HEK293 (cell line): ENCODE results near the gene SNX10.

Source experiments
- CTCF ChIA-PET: fragments of 350-600 bp; formaldehyde crosslinking; extraction: SDS; loops from one replicate; lab custom pipeline; 2021; ENCODE audit warnings: antibody characterized with exemption; lab: Yijun Ruan, JAX
- POLR2A ChIA-PET: fragments of 300-600 bp; formaldehyde crosslinking; extraction: SDS; loops from one replicate; lab custom pipeline; 2020; ENCODE audit warnings: antibody characterized with exemption, inconsistent platforms; lab: Yijun Ruan, JAX
- H3K27ac ChIP-seq: fragments of 200-500 bp; sonication (Bioruptor generic); 2 replicates; pipeline ENCODE4 v1.5.1; 2014; ENCODE audit warnings: low read depth, low read length, control low read depth, inconsistent platforms; ENCODE audit errors: extremely low read depth
- H3K36me3 ChIP-seq, 2 experiments: fragments of 200-500 bp in 1 of 2; sonication (Bioruptor generic) in 1 of 2; 1 replicate in 1 of 2; 2 replicates in 1 of 2; pipeline ENCODE4 v1.5.1; 2014 to 2017; ENCODE audit warnings: inconsistent platforms in 2 of 2, low read length in 2 of 2; ENCODE audit not compliant: control insufficient read depth in 2 of 2, insufficient read depth in 1 of 2
- H3K4me1 ChIP-seq: fragments of 200-500 bp; sonication (Bioruptor generic); 2 replicates; pipeline ENCODE4 v1.5.1; 2014; ENCODE audit warnings: mild to moderate bottlenecking, low read length, inconsistent platforms; ENCODE audit not compliant: control insufficient read depth, insufficient read depth
- H3K4me3 ChIP-seq: 2 replicates; pipeline ENCODE4 v1.5.1; 2011; ENCODE audit warnings: low read depth, mild to moderate bottlenecking, control low read depth, low read length, moderate library complexity
- H3K9me3 ChIP-seq: fragments of 200-500 bp; sonication (Bioruptor generic); 2 replicates; pipeline ENCODE4 v1.5.1; 2014; ENCODE audit warnings: low read depth, low read length, inconsistent platforms; ENCODE audit not compliant: control insufficient read depth, insufficient read depth
- MYNN ChIP-seq: fragments of 450-650 bp; formaldehyde crosslinking; IDR thresholded peaks from 2 replicates; pipeline ENCODE4 v1.5.1; 2016; ENCODE audit warnings: missing biosample characterization, missing genetic modification characterization, borderline replicate concordance
- SCRT2 ChIP-seq: fragments of 450-650 bp; formaldehyde crosslinking; IDR thresholded peaks from 2 replicates; pipeline ENCODE4 v1.5.1; 2016; ENCODE audit warnings: missing biosample characterization, missing genetic modification characterization
- SETDB1 ChIP-seq: IDR thresholded peaks from one replicate; pipeline ENCODE4 v1.6.1; 2017; ENCODE audit warnings: mild to moderate bottlenecking, low read length, moderate library complexity, mixed read lengths; ENCODE audit not compliant: insufficient read length
- WT1 ChIP-seq: fragments of 450-650 bp; formaldehyde crosslinking; IDR thresholded peaks from 2 replicates; pipeline ENCODE4 v1.5.1; 2016; ENCODE audit warnings: missing biosample characterization, missing genetic modification characterization
- ZBTB7A ChIP-seq: fragments of 450-650 bp; formaldehyde crosslinking; IDR thresholded peaks from 2 replicates; pipeline ENCODE4 v1.5.1; 2016; ENCODE audit warnings: low read depth, missing biosample characterization, missing genetic modification characterization
- ZNF114 ChIP-seq: fragments of 450-650 bp; formaldehyde crosslinking; IDR thresholded peaks from 2 replicates; pipeline ENCODE4 v1.5.0; 2017; ENCODE audit warnings: missing biosample characterization, missing genetic modification characterization
- ZNF433 ChIP-seq: fragments of 450-650 bp; formaldehyde crosslinking; IDR thresholded peaks from 2 replicates; pipeline ENCODE4 v1.5.1; 2016; ENCODE audit warnings: missing biosample characterization, missing genetic modification characterization, low read depth
- ZNF776 ChIP-seq: fragments of 450-650 bp; formaldehyde crosslinking; IDR thresholded peaks from 2 replicates; pipeline ENCODE4 v1.5.0; 2017; ENCODE audit warnings: missing biosample characterization, missing genetic modification characterization, borderline replicate concordance
- ZNF785 ChIP-seq: fragments of 450-650 bp; formaldehyde crosslinking; IDR thresholded peaks from 2 replicates; pipeline ENCODE4 v1.5.1; 2016; ENCODE audit warnings: missing biosample characterization, missing genetic modification characterization
- ZXDB ChIP-seq: fragments of 450-650 bp; formaldehyde crosslinking; IDR thresholded peaks from 2 replicates; pipeline ENCODE4 v1.5.1; 2016; ENCODE audit warnings: missing biosample characterization, missing genetic modification characterization
- TF ChIP-seq, protein P1 (sequence below): fragments of 450-650 bp; formaldehyde crosslinking; IDR thresholded peaks from 2 replicates; pipeline ENCODE4 v1.5.1; 2016; ENCODE audit warnings: missing biosample characterization, missing genetic modification characterization, low read depth
- TF ChIP-seq, protein P2 (sequence below): fragments of 450-650 bp; formaldehyde crosslinking; IDR thresholded peaks from 2 replicates; pipeline ENCODE4 v1.5.1; 2016; ENCODE audit warnings: missing biosample characterization, missing genetic modification characterization
- TF ChIP-seq, protein P3 (sequence below): fragments of 450-650 bp; formaldehyde crosslinking; IDR thresholded peaks from 2 replicates; pipeline ENCODE4 v1.5.1; 2016; ENCODE audit warnings: missing biosample characterization, missing genetic modification characterization
- TF ChIP-seq, protein P4 (sequence below): fragments of 450-650 bp; formaldehyde crosslinking; IDR thresholded peaks from 2 replicates; pipeline ENCODE4 v1.5.1; 2016; ENCODE audit warnings: missing biosample characterization, missing genetic modification characterization
- TF ChIP-seq, protein P5 (sequence below): fragments of 450-650 bp; formaldehyde crosslinking; IDR thresholded peaks from 2 replicates; pipeline ENCODE4 v1.5.1; 2016; ENCODE audit warnings: missing biosample characterization, missing genetic modification characterization
- TF ChIP-seq, protein P6 (sequence below): sonication (generic); formaldehyde crosslinking; IDR thresholded peaks from 2 replicates; pipeline ENCODE4 v1.8.1; 2022; ENCODE audit warnings: mild to moderate bottlenecking, moderate library complexity, missing genetic modification reagents
- TF ChIP-seq, protein P7 (sequence below): fragments of 450-650 bp; formaldehyde crosslinking; IDR thresholded peaks from 2 replicates; pipeline ENCODE4 v1.5.1; 2016; ENCODE audit warnings: missing biosample characterization, missing genetic modification characterization

Gene SNX10

DNA sequence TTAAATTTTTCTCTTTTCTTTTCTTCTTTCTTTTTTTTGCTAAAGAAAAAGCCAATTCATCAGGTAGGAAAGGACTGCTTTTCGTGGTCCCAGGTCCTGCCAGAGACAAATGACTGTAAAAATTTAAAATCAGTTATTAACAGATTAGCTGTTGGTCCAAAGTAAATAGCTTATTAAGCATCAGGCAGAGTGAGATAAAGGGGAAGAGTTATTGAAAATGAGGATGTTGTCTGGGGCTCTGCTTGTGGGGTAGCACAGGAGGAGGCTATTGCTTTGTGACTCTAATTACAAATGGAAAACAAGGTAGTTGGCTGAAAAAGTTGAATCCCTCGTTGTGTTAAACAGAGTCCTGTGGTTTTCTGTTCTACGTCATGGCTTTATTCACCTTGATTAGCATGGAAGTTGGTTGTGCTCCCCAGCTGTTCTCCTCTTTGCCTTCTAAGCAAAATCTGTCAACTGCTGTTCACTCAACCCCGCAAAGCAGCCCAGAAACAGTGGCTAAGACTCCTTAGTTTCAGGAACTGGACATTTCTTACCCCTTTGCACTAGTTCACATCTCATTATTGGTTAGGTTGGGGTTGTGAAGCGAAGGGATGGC lies 128.9 kb downstream of the SNX10 start (continued):
- TF ChIP-seq, protein P1, sequence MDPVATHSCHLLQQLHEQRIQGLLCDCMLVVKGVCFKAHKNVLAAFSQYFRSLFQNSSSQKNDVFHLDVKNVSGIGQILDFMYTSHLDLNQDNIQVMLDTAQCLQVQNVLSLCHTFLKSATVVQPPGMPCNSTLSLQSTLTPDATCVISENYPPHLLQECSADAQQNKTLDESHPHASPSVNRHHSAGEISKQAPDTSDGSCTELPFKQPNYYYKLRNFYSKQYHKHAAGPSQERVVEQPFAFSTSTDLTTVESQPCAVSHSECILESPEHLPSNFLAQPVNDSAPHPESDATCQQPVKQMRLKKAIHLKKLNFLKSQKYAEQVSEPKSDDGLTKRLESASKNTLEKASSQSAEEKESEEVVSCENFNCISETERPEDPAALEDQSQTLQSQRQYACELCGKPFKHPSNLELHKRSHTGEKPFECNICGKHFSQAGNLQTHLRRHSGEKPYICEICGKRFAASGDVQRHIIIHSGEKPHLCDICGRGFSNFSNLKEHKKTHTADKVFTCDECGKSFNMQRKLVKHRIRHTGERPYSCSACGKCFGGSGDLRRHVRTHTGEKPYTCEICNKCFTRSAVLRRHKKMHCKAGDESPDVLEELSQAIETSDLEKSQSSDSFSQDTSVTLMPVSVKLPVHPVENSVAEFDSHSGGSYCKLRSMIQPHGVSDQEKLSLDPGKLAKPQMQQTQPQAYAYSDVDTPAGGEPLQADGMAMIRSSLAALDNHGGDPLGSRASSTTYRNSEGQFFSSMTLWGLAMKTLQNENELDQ (tag by site-specific recombination) = no peak

DNA sequence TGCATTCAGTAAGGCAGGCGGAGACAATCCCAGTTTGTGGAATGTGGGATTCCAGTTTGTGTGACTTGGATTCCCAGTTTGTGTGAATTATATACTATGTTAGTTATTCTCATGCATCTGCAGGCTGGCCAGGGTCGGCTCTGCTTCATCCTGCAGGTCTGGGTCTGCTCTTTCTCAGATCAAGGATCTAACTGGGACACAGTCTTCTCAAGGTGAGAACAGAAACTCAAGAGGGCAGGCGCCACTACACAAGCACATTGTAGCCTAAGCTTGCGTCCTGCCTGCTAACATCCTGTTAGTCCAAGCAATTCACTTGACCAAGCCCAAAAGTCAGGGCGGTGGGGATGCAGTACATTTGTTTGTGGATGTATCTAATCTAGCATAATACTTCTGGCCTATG lies 131.1 kb downstream of the SNX10 start:
- peaks cover 11% of the 10 kb centered on the region for H3K4me1 ChIP-seq
- H3K4me3 ChIP-seq = no peak overlapping the region
- no peak for TF ChIP-seq SETDB1
- CTCF ChIA-PET = no interaction called here
- H3K36me3 ChIP-seq = no peaks in the 10 kb centered on the region
- POLR2A ChIA-PET = no interaction called here
- no peak overlapping the region for H3K27ac ChIP-seq
- no peaks in the 10 kb centered on the region for H3K9me3 ChIP-seq

DNA sequence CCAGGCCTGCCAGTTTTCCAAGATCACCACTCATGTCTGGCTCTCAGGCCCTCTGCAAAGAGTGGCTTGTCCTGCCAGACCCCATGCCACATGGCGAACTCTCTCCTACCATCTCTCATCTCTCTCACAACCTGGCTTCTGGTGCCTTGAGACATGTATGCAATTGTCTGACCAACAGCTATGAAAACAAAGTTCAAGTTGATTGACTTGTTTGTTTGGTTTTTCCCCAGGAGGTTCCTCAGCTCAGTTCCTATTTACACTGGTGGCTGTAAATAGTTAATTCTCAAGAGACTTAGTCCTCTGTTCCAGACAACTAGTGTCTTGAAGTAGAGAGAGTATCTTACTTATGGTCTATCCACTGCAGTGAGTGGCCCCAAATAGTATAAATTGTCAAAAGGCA lies 131.8 kb downstream of the SNX10 start:
- Histone ChIP-seq H3K9me3 (no peaks in the 10 kb centered on the region), H3K27ac (no peak overlapping the region), H3K4me3 (no peak overlapping the region), H3K4me1 (peaks cover 11% of the 10 kb centered on the region), H3K36me3 (no peaks in the 10 kb centered on the region)
- ChIA-PET POLR2A (no interaction called here), CTCF (no interaction called here)
- TF ChIP-seq MYNN (tag by site-specific recombination) = no peak
- TF ChIP-seq ZBTB7A = no peak
- TF ChIP-seq SCRT2 (tag by site-specific recombination) = no peak
- no peak for TF ChIP-seq WT1 (tag by site-specific recombination)
- TF ChIP-seq, protein P2, sequence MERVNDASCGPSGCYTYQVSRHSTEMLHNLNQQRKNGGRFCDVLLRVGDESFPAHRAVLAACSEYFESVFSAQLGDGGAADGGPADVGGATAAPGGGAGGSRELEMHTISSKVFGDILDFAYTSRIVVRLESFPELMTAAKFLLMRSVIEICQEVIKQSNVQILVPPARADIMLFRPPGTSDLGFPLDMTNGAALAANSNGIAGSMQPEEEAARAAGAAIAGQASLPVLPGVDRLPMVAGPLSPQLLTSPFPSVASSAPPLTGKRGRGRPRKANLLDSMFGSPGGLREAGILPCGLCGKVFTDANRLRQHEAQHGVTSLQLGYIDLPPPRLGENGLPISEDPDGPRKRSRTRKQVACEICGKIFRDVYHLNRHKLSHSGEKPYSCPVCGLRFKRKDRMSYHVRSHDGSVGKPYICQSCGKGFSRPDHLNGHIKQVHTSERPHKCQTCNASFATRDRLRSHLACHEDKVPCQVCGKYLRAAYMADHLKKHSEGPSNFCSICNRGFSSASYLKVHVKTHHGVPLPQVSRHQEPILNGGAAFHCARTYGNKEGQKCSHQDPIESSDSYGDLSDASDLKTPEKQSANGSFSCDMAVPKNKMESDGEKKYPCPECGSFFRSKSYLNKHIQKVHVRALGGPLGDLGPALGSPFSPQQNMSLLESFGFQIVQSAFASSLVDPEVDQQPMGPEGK (tag by site-specific recombination) = no peak
- TF ChIP-seq, protein P3, sequence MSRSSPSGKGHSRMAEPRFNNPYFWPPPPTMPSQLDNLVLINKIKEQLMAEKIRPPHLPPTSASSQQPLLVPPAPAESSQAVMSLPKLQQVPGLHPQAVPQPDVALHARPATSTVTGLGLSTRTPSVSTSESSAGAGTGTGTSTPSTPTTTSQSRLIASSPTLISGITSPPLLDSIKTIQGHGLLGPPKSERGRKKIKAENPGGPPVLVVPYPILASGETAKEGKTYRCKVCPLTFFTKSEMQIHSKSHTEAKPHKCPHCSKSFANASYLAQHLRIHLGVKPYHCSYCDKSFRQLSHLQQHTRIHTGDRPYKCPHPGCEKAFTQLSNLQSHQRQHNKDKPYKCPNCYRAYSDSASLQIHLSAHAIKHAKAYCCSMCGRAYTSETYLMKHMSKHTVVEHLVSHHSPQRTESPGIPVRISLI = no peak
- no peak for TF ChIP-seq ZXDB (tag by site-specific recombination)
- TF ChIP-seq, protein P4, sequence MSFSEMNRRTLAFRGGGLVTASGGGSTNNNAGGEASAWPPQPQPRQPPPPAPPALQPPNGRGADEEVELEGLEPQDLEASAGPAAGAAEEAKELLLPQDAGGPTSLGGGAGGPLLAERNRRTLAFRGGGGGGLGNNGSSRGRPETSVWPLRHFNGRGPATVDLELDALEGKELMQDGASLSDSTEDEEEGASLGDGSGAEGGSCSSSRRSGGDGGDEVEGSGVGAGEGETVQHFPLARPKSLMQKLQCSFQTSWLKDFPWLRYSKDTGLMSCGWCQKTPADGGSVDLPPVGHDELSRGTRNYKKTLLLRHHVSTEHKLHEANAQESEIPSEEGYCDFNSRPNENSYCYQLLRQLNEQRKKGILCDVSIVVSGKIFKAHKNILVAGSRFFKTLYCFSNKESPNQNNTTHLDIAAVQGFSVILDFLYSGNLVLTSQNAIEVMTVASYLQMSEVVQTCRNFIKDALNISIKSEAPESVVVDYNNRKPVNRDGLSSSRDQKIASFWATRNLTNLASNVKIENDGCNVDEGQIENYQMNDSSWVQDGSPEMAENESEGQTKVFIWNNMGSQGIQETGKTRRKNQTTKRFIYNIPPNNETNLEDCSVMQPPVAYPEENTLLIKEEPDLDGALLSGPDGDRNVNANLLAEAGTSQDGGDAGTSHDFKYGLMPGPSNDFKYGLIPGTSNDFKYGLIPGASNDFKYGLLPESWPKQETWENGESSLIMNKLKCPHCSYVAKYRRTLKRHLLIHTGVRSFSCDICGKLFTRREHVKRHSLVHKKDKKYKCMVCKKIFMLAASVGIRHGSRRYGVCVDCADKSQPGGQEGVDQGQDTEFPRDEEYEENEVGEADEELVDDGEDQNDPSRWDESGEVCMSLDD (tag by site-specific recombination) = no peak
- TF ChIP-seq ZNF785 (tag by site-specific recombination) = no peak
- no peak for TF ChIP-seq ZNF433
- TF ChIP-seq, protein P5, sequence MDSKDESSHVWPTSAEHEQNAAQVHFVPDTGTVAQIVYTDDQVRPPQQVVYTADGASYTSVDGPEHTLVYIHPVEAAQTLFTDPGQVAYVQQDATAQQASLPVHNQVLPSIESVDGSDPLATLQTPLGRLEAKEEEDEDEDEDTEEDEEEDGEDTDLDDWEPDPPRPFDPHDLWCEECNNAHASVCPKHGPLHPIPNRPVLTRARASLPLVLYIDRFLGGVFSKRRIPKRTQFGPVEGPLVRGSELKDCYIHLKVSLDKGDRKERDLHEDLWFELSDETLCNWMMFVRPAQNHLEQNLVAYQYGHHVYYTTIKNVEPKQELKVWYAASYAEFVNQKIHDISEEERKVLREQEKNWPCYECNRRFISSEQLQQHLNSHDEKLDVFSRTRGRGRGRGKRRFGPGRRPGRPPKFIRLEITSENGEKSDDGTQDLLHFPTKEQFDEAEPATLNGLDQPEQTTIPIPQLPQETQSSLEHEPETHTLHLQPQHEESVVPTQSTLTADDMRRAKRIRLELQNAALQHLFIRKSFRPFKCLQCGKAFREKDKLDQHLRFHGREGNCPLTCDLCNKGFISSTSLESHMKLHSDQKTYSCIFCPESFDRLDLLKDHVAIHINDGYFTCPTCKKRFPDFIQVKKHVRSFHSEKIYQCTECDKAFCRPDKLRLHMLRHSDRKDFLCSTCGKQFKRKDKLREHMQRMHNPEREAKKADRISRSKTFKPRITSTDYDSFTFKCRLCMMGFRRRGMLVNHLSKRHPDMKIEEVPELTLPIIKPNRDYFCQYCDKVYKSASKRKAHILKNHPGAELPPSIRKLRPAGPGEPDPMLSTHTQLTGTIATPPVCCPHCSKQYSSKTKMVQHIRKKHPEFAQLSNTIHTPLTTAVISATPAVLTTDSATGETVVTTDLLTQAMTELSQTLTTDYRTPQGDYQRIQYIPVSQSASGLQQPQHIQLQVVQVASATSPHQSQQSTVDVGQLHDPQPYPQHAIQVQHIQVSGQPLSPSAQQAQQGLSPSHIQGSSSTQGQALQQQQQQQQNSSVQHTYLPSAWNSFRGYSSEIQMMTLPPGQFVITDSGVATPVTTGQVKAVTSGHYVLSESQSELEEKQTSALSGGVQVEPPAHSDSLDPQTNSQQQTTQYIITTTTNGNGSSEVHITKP = no peak
- no peak for TF ChIP-seq ZNF114
- no peak for TF ChIP-seq ZNF776 (tag by site-specific recombination)
- TF ChIP-seq, protein P6, sequence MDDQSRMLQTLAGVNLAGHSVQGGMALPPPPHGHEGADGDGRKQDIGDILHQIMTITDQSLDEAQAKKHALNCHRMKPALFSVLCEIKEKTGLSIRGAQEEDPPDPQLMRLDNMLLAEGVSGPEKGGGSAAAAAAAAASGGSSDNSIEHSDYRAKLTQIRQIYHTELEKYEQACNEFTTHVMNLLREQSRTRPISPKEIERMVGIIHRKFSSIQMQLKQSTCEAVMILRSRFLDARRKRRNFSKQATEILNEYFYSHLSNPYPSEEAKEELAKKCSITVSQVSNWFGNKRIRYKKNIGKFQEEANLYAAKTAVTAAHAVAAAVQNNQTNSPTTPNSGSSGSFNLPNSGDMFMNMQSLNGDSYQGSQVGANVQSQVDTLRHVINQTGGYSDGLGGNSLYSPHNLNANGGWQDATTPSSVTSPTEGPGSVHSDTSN (CRISPR knock-in tag) = no peak
- TF ChIP-seq, protein P7, sequence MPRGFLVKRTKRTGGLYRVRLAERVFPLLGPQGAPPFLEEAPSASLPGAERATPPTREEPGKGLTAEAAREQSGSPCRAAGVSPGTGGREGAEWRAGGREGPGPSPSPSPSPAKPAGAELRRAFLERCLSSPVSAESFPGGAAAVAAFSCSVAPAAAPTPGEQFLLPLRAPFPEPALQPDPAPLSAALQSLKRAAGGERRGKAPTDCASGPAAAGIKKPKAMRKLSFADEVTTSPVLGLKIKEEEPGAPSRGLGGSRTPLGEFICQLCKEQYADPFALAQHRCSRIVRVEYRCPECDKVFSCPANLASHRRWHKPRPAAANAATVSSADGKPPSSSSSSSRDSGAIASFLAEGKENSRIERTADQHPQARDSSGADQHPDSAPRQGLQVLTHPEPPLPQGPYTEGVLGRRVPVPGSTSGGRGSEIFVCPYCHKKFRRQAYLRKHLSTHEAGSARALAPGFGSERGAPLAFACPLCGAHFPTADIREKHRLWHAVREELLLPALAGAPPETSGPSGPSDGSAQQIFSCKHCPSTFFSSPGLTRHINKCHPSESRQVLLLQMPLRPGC = no peak
